ENCODE data around the gene VEGFA.

The VEGFA gene

DNA sequence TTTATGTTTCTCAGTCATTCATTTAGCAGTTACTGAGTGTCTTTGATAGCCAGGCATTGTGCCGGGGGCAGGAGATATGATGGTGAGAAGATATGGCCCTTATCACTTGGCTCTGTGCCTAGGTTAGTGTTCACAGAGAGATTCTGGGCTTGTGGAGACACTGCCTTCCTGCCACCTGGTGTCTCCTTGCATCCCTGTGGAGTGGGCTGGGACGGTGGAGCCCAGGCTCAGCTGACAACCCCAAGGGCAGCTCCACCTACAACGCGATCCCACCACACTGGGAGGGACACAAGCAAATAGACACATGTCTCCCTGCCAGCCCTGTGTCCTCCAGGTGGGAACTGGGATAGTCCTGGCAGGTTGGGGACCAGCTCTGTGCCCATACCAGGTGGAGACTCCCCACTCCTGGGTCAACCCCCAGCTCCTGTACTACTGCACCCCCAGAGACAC lies 30.3 kb upstream of the VEGFA start:
- no peak for DNase-seq (ENCODE audit: low read depth, low spot score)
- H3K27ac ChIP-seq (ENCODE audit: low read length), result no peak overlapping the region
- no peak overlapping the region for H3K4me3 ChIP-seq (ENCODE audit: low read length)
- peaks cover 2% of the 10 kb centered on the region for H3K4me1 ChIP-seq (ENCODE audit: control insufficient read depth, insufficient read depth, low read length)
- WGBS (ENCODE audit: insufficient coverage, insufficient read length), result no CpG with 5 or more reads among the region's 4 CpGs
- H3K36me3 ChIP-seq (ENCODE audit: control insufficient read depth, insufficient read depth, low read length), result no peaks in the 10 kb centered on the region
- no peaks in the 10 kb centered on the region for H3K9me3 ChIP-seq (ENCODE audit: control insufficient read depth, insufficient read depth, low read length)
- no peaks in the 10 kb centered on the region for H3K27me3 ChIP-seq (ENCODE audit: control insufficient read depth, insufficient read depth, low read length)

DNA sequence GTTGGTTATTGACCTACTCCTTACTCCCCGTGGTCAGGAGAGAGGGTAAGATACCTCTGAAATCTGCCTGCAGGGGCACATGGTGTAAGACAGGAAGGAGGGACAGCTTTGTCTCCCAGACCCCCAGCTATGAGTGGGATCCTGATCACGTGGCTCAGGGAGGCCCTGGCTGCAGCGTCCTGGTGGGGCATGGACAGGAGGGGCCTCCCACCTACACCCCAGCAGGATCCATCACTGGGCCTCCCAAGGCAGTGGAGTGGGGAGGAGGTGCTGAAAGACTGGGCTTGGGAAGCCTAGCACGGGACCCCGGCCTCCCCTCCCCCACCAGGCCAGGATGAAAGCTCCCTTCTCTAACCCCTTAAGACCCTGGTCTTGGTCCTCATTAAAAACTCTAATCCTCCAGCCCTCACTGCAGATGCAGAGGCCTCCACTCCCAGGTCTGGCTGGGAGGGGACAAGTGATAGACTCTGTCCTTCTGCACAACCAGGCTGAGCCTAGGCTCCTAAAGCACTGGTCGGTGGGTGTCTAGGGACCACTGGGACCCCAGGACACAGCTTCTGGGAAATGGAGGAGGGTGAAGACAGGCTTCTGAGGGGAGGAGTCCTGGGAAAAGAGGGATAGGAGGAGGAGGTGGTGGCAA lies 29.6 kb upstream of the VEGFA start:
- no peaks in the 10 kb centered on the region for H3K27me3 ChIP-seq (ENCODE audit: control insufficient read depth, insufficient read depth, low read length)
- H3K27ac ChIP-seq (ENCODE audit: low read length), result no peak overlapping the region
- no CpG with 5 or more reads among the region's 6 CpGs for WGBS (ENCODE audit: insufficient coverage, insufficient read length)

GRCh38 chr6:43740961-43741764 lies 28.8 kb upstream of the VEGFA start:
- no peak for DNase-seq (ENCODE audit: low read depth, low spot score)
- Histone ChIP-seq H3K4me3 (ENCODE audit: low read length) (no peak overlapping the region), H3K4me1 (ENCODE audit: control insufficient read depth, insufficient read depth, low read length) (peaks cover 2% of the 10 kb centered on the region), H3K27ac (ENCODE audit: low read length) (no peak overlapping the region), H3K36me3 (ENCODE audit: control insufficient read depth, insufficient read depth, low read length) (no peaks in the 10 kb centered on the region), H3K27me3 (ENCODE audit: control insufficient read depth, insufficient read depth, low read length) (no peaks in the 10 kb centered on the region), H3K9me3 (ENCODE audit: control insufficient read depth, insufficient read depth, low read length) (no peaks in the 10 kb centered on the region)
- no CpG with 5 or more reads among the region's 6 CpGs for WGBS (ENCODE audit: insufficient coverage, insufficient read length)

More for the DNA sequence above, 29.6 kb upstream of the VEGFA start:
- H3K36me3 ChIP-seq (ENCODE audit: control insufficient read depth, insufficient read depth, low read length), result no peaks in the 10 kb centered on the region
- no peak for DNase-seq (ENCODE audit: low read depth, low spot score)
- peaks cover 2% of the 10 kb centered on the region for H3K4me1 ChIP-seq (ENCODE audit: control insufficient read depth, insufficient read depth, low read length)
- no peaks in the 10 kb centered on the region for H3K9me3 ChIP-seq (ENCODE audit: control insufficient read depth, insufficient read depth, low read length)
- H3K4me3 ChIP-seq (ENCODE audit: low read length), result no peak overlapping the region

DNA sequence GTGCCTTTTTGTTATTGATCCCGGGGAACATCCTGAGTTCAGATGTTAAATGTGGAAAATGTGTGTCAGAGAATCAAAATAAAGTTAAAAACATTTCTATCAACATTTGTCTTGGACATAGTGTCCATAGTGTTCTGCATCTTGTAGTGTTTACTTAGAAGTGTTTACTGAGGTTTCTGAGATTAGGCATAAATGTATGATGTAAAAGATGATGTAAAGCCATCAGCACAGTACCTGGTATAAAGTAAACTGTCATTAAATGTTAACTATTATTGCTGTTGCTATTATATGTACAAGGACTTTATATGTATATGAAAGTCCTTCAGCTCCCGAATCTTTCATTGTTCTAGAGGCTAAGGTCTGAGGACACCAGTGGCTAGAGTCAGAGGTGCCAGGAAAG lies 28.2 kb upstream of the VEGFA start:
- H3K4me3 ChIP-seq (ENCODE audit: low read length), result no peak overlapping the region
- H3K4me1 ChIP-seq (ENCODE audit: control insufficient read depth, insufficient read depth, low read length), result peaks cover 2% of the 10 kb centered on the region
- no peaks in the 10 kb centered on the region for H3K36me3 ChIP-seq (ENCODE audit: control insufficient read depth, insufficient read depth, low read length)
- DNase-seq (ENCODE audit: low read depth, low spot score), result no peak
- H3K27ac ChIP-seq (ENCODE audit: low read length), result no peak overlapping the region
- H3K27me3 ChIP-seq (ENCODE audit: control insufficient read depth, insufficient read depth, low read length), result no peaks in the 10 kb centered on the region
- WGBS (ENCODE audit: insufficient coverage, insufficient read length), result no CpG with 5 or more reads among the region's 2 CpGs
- H3K9me3 ChIP-seq (ENCODE audit: control insufficient read depth, insufficient read depth, low read length), result no peaks in the 10 kb centered on the region

GRCh38 chr6:43742285-43742684 lies 27.7 kb upstream of the VEGFA start:
- Histone ChIP-seq H3K4me1 (ENCODE audit: control insufficient read depth, insufficient read depth, low read length) (peaks cover under 1% of the 10 kb centered on the region), H3K36me3 (ENCODE audit: control insufficient read depth, insufficient read depth, low read length) (no peaks in the 10 kb centered on the region), H3K4me3 (ENCODE audit: low read length) (no peak overlapping the region), H3K9me3 (ENCODE audit: control insufficient read depth, insufficient read depth, low read length) (no peaks in the 10 kb centered on the region), H3K27me3 (ENCODE audit: control insufficient read depth, insufficient read depth, low read length) (no peaks in the 10 kb centered on the region), H3K27ac (ENCODE audit: low read length) (no peak overlapping the region)
- WGBS (ENCODE audit: insufficient coverage, insufficient read length), result no CpG with 5 or more reads among the region's 3 CpGs
- DNase-seq (ENCODE audit: low read depth, low spot score), result no peak

DNA sequence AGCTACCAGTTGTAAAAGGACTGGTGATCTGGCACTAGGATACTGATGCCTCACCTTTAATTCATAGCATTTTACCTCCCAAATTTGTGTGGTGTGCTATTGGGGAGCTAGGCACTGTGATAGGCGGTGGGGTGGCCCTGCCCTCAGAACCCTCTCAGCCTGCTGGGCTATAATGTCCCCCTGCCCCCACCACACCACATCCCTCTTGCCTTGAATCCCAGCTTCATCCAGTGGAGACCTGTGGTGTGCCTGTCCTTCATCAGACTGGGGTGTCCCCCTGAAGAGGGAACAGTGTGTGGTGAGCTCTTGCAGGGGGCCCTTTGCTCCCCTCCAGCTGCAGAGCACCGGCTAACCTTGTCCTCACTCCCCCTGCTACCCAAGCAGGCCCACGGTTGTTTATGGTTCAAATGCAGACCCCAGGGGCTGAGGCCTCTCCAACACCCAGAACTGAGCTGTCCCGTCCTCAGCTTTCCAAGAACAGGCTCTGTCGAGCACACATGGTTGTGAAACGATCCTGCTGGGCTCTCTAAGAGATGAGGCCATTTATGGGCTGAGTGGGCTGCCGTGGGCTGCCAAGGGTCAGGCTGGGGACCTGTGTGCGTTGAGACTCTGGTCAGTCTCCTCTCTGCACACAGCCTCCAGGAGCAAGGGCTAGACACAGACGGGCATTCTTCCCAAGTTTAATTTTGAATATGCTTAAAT lies 26.9 kb upstream of the VEGFA start:
- DNase-seq (ENCODE audit: low read depth, low spot score), result no peak
- no peaks in the 10 kb centered on the region for H3K36me3 ChIP-seq (ENCODE audit: control insufficient read depth, insufficient read depth, low read length)
- H3K4me3 ChIP-seq (ENCODE audit: low read length), result no peak overlapping the region
- H3K27ac ChIP-seq (ENCODE audit: low read length), result no peak overlapping the region
- whole genome bisulfite sequencing (ENCODE audit: insufficient coverage, insufficient read length), result no CpG with 5 or more reads among the region's 9 CpGs
- H3K27me3 ChIP-seq (ENCODE audit: control insufficient read depth, insufficient read depth, low read length), result no peaks in the 10 kb centered on the region
- no peaks in the 10 kb centered on the region for H3K4me1 ChIP-seq (ENCODE audit: control insufficient read depth, insufficient read depth, low read length)
- no peaks in the 10 kb centered on the region for H3K9me3 ChIP-seq (ENCODE audit: control insufficient read depth, insufficient read depth, low read length)

DNA sequence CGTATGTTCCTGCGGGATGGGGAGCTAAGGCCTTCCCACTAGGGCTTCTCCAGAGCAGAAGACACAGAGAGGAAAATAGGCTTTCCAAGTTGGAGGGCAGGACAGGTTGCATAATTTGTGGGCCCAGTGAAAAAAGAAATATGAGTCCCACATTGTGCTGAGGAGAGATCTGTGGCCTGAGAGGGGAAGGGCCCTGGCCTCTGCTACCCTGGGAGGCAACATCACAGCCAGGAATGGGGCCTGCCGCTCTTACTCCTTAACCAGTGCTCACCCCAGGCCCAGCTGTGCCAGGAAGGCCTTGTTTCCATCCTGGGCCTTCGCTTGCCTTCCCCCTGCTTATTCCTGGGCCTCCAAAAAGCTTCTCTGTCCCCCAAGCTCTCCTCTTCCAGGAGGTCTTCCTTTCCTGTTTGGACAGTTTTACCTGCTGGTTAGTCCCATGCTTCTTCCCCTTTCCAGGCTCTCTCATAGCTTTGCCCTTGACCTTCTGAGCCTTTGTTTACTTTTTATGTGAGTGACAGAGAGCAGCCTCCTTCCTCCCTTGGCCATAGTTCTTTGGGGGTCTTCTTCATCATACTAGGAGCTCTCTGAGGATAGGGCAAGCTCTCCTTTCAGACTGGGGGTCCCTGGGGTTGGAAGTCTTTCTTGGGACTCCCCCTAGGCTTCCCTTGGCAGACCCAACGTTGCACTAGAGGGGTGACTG lies 26.2 kb upstream of the VEGFA start:
- Histone ChIP-seq H3K4me1 (ENCODE audit: control insufficient read depth, insufficient read depth, low read length) (no peaks in the 10 kb centered on the region), H3K36me3 (ENCODE audit: control insufficient read depth, insufficient read depth, low read length) (no peaks in the 10 kb centered on the region), H3K27me3 (ENCODE audit: control insufficient read depth, insufficient read depth, low read length) (no peaks in the 10 kb centered on the region), H3K27ac (ENCODE audit: low read length) (no peak overlapping the region), H3K9me3 (ENCODE audit: control insufficient read depth, insufficient read depth, low read length) (no peaks in the 10 kb centered on the region), H3K4me3 (ENCODE audit: low read length) (no peak overlapping the region)
- no peak for DNase-seq (ENCODE audit: low read depth, low spot score)
- no CpG with 5 or more reads among the region's 5 CpGs for WGBS (ENCODE audit: insufficient coverage, insufficient read length)

DNA sequence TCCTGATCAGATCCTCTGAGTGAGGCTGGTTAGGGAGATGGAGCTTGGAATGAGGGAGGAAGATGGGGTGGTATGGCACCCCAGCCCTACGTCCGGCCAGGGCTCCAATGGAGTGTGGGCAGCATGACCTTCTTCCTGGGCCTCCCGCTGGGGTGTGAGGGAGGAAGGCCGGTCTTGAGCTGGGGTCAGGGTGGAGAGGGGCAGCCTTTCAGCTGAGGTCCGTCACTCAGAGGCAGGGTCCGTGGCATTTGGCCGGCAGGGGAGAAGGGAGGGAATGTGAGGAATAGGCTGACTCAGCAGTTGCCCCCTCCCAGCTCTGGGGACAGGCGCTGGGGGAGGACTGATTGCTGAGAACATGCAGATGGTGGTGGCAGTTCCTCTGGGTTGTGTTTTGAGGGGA lies 25.5 kb upstream of the VEGFA start:
- Histone ChIP-seq H3K9me3 (ENCODE audit: control insufficient read depth, insufficient read depth, low read length) (no peaks in the 10 kb centered on the region), H3K4me1 (ENCODE audit: control insufficient read depth, insufficient read depth, low read length) (no peaks in the 10 kb centered on the region), H3K27me3 (ENCODE audit: control insufficient read depth, insufficient read depth, low read length) (no peaks in the 10 kb centered on the region), H3K27ac (ENCODE audit: low read length) (no peak overlapping the region), H3K4me3 (ENCODE audit: low read length) (no peak overlapping the region), H3K36me3 (ENCODE audit: control insufficient read depth, insufficient read depth, low read length) (no peaks in the 10 kb centered on the region)
- no peak for DNase-seq (ENCODE audit: low read depth, low spot score)
- no CpG with 5 or more reads among the region's 8 CpGs for WGBS (ENCODE audit: insufficient coverage, insufficient read length)

DNA sequence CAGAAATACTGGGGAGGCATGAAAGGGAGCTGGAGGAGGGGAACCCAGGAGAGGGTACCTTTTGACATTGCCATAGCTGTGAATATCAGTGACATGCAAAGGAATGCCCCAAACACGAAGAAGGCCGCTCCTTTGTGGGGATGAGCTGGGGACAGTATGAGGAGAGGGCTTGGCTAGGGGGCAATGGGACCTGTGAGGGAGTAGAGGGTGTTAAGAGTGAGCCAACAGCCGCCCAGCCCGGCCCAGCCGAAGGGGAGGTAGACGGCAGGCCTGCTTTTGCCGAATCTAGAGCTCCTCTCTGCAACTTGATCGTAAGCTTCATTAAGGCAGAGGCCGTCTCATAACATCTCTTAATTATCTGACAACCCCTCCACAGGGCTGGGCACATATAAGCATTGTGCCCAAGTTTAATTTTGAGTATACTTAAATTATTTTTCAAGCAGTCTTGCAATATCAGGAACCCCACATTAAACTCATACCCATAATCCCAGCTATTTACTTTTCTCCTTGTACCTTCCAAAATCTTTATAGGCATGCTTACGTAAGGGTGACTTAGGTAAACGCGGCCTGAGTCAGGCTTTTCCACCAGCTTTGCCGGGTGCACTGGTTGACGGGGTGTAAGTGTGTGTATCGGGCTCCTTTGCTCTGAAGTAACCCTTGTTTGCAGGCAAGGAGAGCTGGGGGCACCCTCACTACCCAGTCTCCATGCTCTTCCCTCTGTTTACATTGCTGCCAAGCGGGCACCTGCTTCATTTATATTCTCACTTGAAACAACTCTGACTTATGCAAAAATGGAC lies 24.9 kb upstream of the VEGFA start:
- Histone ChIP-seq H3K9me3 (ENCODE audit: control insufficient read depth, insufficient read depth, low read length) (no peaks in the 10 kb centered on the region), H3K4me1 (ENCODE audit: control insufficient read depth, insufficient read depth, low read length) (no peaks in the 10 kb centered on the region), H3K36me3 (ENCODE audit: control insufficient read depth, insufficient read depth, low read length) (no peaks in the 10 kb centered on the region), H3K27ac (ENCODE audit: low read length) (no peak overlapping the region), H3K27me3 (ENCODE audit: control insufficient read depth, insufficient read depth, low read length) (no peaks in the 10 kb centered on the region), H3K4me3 (ENCODE audit: low read length) (no peak overlapping the region)
- WGBS (ENCODE audit: insufficient coverage, insufficient read length), result no CpG with 5 or more reads among the region's 16 CpGs
- no peak for DNase-seq (ENCODE audit: low read depth, low spot score)

All from iPS DF 6.9 (cell line).